GM21360 (cell line): Measurements from ENCODE around the gene MYO1E.

Source experiments
- ATAC-seq: cut with Tn5 transposase; IDR thresholded peaks from one replicate; pipeline ENCODE4 v1.9.1; 2021; ENCODE audit warnings: mild to moderate bottlenecking, moderate library complexity; ENCODE audit not compliant: unreplicated experiment

The MYO1E gene

DNA sequence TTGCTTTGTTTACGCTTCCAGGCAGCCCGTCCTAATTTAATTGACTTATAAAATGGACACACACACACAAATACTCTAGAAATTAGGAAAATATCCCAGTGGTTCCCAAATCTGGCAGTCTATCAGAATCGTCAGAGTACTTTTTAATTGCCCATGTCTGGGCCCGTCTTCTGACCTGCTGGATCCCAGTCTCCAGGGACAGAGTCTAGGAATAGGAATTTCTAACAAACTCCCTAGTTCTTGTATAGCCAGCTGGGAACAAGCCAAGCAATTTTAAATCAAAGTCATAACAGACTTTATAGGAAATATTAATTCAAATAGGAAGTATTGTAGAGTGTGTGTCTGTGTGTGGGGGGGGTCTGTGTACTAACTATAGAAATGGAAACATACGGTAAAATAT, 132.6 kb downstream of the MYO1E start:
- ATAC-seq: no peak

DNA sequence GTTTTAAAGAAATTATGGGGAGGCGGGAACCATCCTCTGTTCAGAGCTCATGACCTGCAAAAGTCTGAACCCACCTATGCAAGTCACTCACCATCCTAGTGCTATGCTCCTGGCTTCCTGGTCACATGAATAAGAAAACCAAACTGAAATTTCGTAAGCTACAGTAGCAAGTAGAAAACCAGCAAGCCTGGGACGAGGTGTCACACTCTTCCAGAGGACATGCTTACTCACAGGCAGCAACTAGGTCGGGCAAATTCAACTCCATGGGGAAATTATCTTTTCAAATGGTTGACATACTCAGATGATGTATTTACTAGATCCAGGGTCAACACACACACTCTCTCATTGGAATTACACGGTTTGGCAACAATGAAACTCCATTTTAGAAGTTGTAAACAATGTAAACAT, 134.7 kb downstream of the MYO1E start:
- peak; percentile 49 for ATAC-seq

DNA sequence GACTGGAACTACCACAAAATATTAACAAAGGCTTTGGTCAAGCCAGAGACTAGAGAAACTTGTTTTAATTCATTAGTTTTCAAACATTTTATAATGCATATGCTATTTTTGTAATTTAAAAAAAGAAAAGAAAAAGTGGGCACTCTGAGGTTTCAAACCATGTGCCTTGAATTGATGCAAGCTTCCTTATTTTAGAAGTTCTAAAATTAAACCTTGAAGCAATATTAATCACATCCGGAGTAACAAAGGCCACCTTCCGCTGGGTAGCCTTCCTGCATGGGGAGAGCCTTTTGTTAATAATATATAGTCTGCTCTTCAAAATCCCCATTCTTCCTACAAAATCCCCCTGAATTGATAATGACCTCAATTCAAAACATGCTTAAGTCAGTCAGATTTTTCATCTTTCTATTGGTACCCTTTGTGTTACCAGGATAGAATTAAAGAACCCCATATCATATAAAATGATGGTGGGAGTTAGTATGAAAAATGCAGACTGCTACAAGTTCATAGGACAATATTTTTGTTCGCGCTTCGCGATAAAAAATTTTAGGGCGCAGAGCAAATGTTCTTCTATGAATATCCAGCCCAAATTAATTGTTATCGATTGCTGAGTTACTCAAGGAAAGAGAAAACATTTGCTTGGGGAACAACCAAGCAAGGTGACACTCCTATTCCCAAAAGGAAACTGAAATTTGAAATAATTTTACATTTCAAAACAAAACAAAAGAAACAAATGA, 135.4 kb downstream of the MYO1E start:
- peak; percentile 51 for ATAC-seq

DNA sequence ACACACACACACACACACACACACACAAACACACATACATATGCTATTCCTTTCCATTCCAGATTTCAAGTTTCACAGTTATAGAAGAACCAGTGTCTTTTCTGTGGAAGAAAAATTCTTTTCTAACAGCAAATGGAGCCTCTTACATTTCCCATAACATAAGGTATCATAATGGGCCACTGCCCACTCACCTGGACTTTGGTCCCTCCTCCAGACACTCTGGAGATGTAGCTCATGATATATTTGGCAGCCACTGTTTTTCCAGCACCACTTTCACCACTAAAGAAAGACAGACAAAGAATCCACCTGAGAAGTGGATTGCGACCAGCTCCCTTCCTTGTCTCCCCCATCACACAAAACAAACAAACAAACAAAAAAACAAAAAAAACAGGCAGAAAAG, 136.3 kb downstream of the MYO1E start:
- ATAC-seq: no peak

DNA sequence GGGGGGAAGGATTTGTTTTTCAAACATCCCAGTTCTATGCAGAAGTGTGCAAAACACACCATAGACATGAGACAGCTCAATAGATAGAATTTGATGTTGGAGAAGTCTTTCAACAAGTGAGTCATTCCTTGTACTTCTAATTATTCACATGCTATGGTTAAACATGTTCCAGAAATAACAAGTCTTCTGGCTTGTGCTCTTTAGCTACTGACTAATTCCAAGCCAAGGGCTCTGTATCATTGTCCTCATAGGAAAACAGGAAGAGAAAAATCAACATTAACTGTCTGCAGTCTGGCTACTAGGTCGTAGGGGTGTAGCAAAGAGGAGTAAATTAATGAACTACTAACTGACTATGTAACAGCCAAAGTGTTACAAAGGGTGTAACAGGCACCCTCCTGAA, 140.2 kb downstream of the MYO1E start:
- ATAC-seq: no peak

DNA sequence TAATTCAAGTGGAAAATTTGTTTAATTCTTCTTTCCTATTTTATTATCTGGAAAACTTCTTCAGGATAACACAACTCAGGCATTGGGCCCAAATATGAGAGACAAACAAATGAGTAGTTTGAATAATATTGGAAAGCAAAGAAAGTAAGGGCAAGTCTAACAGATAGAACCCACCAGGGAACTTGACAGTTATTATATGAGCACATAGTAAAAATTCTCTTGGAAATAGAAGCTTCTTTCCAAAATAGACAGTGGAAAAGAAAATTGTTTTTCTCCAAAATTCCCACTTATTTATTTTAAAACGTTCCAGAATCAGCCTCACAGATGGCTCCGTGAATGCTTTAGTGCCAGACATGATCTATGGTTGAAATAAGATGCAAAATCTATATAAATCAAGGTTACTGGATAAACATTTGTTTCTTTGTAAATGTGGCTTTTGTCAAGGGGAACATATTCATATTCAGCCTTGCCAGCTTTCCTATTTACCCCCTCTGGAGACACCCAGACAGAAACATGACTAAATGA, 142.1 kb downstream of the MYO1E start:
- no peak for ATAC-seq

DNA sequence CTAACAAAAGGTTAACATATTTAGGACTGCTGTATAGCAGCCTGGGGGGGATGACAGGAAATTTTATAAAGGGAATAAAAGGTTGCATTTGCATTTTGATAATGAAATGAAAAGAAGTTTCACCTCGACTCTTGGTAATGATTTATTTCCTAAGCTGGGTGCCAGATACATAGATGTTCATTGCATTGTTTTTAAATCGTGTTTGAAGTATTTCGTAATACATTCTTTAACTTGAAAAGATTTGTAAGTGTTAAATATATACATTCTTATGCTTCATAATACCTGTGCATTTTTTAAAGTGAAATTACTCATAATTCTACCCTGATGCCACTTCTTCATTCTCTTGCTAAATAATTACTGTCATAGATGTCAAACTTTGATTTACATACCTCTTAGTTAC, 143.2 kb downstream of the MYO1E start:
- ATAC-seq: no peak

DNA sequence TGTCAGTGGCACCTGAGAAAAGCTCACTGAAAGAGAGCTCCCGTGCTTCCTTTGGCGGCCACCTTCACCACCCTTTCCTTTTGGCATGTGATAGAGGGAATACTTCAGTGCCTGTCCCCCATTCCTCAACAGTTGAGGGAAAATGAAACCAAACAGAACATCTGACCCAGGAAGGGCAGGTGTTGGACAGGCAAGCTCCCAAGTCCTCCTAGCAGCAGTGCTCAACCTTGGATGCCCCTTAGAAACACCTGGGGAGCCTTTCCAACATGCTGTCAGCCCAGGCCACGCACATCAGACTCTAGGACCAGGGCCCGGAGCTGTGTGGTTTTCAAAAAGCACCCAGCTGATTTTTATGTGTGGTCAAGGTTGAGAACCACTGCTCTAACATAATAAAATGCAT, 143.7 kb downstream of the MYO1E start:
- no peak for ATAC-seq

DNA sequence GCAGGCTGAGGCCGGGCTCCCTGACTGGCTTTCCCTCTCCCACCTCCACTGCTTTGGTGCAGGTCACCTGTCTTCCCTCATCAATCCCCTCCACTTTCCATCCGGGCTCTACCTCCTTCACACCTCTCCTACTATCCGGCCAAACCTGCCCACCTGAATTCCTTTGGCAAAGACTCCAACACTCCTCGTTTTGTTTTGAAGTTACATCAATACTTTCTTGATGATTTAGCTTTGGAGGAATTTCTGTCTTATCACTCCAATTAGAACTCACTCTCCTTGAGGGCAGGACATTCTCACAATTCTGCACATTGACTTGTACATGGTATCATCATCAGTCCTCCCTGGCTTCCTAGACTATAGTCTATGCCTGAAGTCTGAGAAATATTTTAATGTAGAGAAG, 145.7 kb downstream of the MYO1E start:
- ATAC-seq: no peak

DNA sequence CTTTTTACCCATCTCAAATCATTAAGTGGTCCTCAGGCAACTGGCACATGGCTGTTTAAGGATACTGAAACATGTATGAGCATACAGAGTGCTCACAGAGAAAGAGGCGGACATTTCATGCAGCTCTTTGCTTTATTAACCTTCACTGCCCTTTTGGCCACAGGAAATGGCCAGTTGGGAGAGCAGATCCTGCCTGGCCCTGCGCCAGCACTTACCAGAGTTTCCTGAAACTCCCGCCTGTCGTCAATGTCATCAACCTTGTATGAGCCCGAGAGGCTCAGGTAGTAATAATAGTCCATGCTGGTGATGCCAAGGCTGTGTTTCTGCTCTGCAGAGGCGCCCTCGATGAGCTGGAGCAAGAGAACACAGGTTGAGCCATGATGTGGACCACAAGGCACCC, 148.2 kb downstream of the MYO1E start:
- ATAC-seq: no peak

DNA sequence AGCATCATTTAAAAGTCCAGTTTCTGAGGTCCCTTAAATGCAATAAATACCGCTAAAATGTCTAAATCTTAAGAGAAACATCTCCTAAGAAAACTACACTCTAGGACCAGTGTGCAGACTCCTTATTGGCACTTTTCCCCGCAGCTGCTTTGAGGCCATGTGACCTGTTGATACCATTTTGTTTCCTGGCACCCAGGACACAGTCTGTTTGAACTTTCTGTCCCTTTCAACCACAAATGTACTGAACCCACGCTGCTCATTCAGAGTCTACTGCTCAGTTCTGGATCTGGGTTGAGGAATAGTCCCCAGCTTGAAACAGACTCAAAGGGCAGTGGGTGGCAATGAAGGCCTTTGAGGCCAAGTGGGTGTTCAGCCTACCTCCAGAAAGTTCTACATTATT, 148.9 kb downstream of the MYO1E start:
- no peak for ATAC-seq

DNA sequence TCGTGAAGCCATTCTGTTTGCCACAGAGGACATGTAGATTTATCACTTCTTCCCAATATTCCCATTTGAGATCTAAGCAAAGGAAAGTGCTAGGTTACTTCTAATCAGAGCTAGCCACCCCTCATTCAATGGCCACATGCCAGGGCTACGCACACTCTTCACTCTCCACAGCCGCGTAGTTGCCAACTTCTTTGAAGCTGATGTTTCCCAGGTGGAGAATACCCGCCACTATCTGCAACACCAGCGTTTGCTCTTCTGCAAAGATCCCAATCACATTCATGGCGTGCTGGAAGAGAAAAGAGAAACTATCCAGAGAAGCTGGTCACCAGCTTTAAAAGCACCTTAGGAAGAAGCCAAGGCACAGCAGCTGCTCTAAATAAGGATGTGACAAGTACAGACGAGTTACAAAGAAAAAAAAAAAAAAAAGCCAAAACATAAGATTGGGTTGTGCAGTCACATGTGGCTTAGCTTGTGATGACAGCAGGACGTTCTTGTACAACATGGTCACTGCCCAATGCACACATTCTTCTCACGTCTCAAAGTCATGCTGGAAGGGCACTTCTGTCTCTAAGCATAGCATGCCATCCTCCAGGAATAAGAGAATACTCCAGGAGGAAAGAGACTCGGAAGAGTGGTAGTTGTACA, 149.6 kb downstream of the MYO1E start:
- no peak for ATAC-seq

DNA sequence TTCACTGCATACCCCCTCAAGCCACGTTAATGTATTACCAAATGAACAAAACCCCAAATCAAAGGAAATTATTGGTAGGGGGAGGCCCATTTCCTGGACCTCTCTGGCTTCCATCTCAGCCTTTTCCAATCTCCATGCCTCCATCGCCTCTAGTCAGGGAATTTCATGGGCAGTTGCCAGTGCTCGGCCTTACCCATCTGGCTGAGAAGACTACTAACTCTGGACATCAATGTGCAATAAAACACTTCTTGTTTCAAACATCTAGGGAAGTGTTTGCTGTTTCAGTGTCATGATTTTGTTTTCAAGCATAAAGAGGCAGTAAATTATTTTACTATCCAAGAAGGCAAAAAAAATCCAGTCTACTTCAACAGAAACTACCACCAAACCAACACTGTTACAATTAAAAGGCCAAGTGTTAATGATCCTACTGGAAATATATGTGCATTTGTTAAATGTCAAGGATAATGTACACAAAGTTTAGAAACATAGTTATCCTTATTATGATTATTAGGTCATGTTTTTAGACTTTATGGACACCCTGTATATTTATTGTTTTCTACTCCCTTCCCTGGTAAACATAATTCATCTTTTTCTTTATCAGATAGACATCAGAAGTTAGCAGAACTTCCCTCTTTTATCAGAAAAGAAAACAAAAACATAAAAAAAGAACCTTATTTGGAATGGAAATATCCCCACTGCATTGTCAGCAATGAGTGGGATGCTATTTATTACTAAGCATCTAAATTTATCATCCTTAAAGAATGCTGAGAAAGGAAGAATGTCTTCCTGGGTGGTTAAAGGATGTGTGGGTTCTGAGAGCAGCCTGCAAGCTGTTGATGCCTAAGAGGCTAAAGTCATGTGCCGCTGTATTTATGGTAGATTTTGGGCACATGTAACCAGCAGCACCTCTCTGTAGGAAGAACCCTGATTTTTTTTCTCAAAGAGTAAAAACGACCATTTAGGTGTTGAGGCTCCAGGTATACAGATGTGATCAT, 150.9 kb downstream of the MYO1E start:
- no peak for ATAC-seq

DNA sequence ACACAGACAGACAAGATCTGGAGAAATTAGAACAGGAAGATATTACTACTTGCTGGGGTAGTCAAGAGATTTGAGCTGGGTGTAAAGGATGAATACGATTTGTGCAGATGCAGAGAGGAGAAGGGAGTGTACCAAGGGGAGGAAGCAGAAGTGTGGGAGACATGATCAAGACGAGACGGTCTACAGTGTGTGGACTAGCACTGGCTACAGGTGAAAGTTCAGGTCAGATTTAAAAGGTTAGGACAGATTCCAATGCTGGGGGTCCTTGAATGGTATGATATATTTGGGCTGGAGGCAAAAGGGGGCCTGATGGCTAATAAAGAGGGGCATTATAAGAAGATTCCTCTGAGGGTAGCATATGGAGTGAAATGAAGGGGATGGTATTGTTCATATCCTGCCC, 154.0 kb downstream of the MYO1E start:
- no peak for ATAC-seq

DNA sequence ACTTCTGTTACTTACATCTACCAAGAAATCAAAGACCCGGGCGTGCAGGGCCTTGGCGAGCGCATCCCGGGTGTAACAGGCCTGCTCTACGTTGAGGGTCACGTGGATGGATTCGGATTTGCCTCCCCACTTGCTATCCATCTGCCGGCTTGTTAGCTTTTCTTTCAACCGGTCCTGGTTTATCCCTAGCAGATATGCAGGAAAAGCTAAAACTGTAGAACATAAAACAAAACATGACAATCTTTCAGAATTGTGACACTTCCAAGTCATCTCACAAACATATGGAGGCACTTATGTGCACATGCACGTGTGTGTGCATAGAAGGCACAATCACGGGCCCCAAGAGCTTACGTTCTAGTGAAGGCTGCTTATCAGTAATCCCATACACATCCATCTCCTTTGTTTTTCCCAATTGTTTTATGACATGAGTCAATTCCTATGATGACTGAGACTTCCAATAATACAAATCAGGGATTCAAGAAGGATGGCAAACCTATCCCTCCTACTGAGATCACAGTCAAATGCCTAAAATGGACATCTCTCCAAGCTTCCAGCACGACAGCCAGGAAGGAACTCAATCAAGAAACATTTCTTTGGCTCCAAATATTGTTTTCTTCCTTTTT, 154.7 kb downstream of the MYO1E start:
- ATAC-seq: no peak

DNA sequence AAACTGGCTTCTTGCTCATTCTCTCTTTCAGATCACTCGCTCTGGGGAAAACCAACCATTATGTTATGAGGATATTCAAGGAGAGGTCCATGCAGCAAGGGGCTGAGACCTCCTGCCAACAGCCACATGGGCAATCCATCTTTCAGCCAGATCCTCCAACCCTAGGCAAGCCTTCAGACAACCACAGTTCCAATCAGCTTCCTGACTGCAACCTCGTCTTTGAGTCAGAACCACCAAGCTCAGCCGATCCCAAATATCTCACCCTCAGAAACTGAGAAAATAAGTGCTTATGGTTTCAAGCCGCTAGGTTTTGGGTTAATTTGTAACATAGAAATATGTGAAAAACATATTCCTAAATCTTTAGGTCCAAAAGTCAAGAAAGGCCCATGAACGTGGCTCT, 155.8 kb downstream of the MYO1E start:
- no peak for ATAC-seq

DNA sequence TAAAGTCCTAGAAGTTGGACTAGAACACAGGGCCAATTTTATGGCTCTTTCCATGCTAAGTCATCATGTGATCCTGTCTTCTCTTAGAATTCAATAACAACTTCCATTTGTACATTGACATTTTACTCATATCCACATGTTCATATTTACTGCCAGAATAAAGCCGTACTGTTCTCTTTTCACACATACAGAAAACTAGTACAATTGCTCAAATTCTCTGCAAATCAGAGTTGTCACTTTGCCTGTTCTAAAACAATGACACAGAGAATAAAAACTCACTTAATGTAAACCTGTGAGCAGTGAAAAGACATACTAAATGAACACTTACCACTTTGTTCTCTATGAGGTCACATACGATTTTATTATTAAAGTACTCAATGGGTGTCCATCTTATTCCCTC, 162.5 kb downstream of the MYO1E start:
- ATAC-seq: no peak

DNA sequence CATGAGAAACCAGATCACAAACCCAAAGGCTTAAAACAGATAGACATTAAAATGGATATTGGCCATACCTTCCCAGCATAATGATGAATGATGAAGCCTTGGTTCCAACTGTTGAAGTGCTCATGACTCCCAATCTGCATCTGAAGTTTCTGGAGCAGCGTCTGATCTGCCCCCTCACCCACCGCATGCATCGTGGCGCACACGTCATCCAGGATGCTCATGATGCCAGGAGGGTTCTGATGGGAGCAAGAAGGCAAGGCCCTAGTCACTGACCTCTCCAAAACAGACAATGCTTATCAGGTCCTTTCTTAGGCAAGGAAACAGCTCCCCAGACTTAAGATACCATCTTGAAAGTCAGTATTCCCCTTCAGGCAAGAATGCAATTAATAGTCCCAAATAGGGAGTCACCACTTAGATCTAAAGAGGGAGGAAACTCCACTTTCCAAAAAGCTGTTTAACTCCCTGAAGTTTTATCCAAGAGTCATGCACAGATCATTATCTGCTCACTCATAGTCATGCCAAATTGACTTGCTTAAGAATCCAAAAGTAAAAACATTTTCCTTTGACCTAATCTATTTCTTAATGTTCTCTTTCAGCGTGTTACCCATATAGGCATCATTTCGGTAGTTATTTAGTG, 163.9 kb downstream of the MYO1E start:
- ATAC-seq: no peak

DNA sequence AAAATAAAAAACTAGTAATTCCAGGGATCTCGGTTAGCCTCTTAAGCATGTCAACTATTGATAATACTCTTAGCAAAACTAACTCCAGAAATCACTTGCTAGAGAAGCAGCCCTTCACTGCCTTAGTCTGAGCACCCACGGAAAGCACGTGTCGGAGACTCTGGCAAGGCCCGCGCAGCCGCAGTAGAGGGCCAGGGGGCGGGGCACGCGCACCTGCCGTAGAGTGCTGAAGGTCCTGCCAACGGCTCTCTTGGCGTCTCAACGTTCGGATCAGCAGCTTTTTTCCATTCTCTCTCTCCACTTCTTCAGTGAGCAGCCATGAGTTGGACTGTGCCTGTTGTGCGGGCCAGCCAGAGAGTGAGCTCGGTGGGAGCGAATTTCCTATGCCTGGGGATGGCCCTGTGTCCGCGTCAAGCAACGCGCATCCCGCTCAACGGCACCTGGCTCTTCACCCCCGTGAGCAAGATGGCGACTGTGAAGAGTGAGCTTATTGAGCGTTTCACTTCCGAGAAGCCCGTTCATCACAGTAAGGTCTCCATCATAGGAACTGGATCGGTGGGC, 166.0 kb downstream of the MYO1E start, which contains the start of gene LDHAL6B:
TSS of gene LDHAL6B (plus strand) at position 221 of the 561 bp plus-strand sequence. CDS start at position 319, 98 bp downstream.
- no peak for ATAC-seq
